ENCODE measurements around the gene ABCD3.
"Not testable (repeated sequence)": the region's sequence is repeated elsewhere in the genome, so short reads cannot be mapped to it uniquely, and the experiment has no call there.

Gene ABCD3

DNA sequence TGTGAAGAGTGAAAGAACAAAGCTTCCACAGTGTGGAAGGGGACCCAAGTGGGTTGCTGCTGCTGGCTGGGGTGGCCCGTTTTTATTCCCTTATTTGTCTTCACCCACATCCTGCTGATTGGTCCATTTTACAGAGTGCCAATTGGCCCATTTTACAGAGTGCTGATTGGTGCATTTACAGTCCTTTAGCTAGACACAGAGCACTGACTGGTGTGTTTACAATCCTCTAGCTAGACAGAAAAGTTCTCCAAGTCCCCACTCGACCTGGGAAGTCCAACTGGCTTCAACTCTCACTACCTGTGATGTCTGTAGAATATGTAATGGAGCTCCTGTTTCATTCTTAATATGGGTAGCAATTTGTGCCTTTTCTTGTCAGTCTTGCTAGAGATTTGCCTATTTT is 39.7 kb upstream of the ABCD3 start:
- H3K4me1 ChIP-seq (ENCODE audit: control insufficient read depth in 1 of 2, insufficient read depth in 2 of 2, low read length in 2 of 2); H3K79me2 ChIP-seq (ENCODE audit: control insufficient read depth, insufficient read depth, low read length, poor library complexity); H3K9ac ChIP-seq (ENCODE audit: low read length); H3K27me3 ChIP-seq (ENCODE audit: insufficient read depth, low read length); H3K14ac ChIP-seq (ENCODE audit: low read length); H2BK120ac ChIP-seq (ENCODE audit: insufficient read depth, low read length, poor library complexity); H3K23ac ChIP-seq (ENCODE audit: low read length); H3K4me2 ChIP-seq (ENCODE audit: low read length); H3K18ac ChIP-seq (ENCODE audit: low read length); H4K91ac ChIP-seq (ENCODE audit: low read depth, low read length); H4K12ac ChIP-seq (ENCODE audit: low read depth, low read length); H2AFZ ChIP-seq (ENCODE audit: insufficient read depth, low read length, poor library complexity); H2BK5ac ChIP-seq (ENCODE audit: low read depth, low read length, poor library complexity); H3K9me3 ChIP-seq (ENCODE audit: insufficient read depth, low read depth, low read length); H2BK12ac ChIP-seq (ENCODE audit: low read length); H3K4ac ChIP-seq (ENCODE audit: low read depth, low read length); H4K8ac ChIP-seq (ENCODE audit: low read depth, low read length); DNase-seq; H2AK5ac ChIP-seq (ENCODE audit: low read length); H3K79me1 ChIP-seq (ENCODE audit: low read length); H3K4me3 ChIP-seq (ENCODE audit: low read depth, low read length); H3K36me3 ChIP-seq (ENCODE audit: control insufficient read depth in 1 of 2, insufficient read depth in 2 of 2, low read length in 2 of 2); H3K27ac ChIP-seq (ENCODE audit: low read depth, low read length): not testable (repeated sequence)
- WGBS (ENCODE audit: extremely low coverage, insufficient coverage, insufficient read length), result no CpG with 5 or more reads among the region's 2 CpGs

DNA sequence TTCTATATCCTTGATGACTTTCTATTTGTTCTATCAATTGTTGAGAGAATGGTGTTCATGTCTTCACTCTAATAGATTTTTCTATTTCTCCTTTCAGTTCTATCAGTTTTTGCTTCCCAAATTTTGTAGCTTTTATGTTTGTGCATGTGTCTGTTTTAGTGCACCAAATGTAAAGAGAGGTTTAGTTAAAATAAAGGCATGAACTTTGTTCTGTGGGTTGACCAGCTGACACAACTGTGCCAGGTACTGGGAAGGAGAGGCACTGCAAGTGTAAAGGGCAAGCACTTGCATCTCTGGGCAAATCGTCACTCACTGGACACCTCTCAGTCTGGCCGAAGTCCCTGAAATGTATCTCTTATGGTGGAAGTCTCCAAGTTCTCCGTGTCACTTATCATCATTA is 38.6 kb upstream of the ABCD3 start:
- Histone ChIP-seq H3K9ac (ENCODE audit: low read length) (no peak overlapping the region), H3K9me3 (ENCODE audit: insufficient read depth, low read depth, low read length) (no peaks in the 10 kb centered on the region), H3K14ac (ENCODE audit: low read length) (no peak overlapping the region), H3K27ac (ENCODE audit: low read depth, low read length) (no peak overlapping the region), H3K36me3 (ENCODE audit: control insufficient read depth in 1 of 2, insufficient read depth in 2 of 2, low read length in 2 of 2) (no peaks in the 10 kb centered on the region), H4K12ac (ENCODE audit: low read depth, low read length) (no peak overlapping the region), H2BK12ac (ENCODE audit: low read length) (no peak overlapping the region), H3K27me3 (ENCODE audit: insufficient read depth, low read length) (no peaks in the 10 kb centered on the region), H3K4me1 (ENCODE audit: control insufficient read depth in 1 of 2, insufficient read depth in 2 of 2, low read length in 2 of 2) (peaks cover 0 to 6% of the 10 kb centered on the region in 2 experiments), H3K4ac (ENCODE audit: low read depth, low read length) (no peak overlapping the region), H3K4me2 (ENCODE audit: low read length) (no peak overlapping the region), H2AK5ac (ENCODE audit: low read length) (no peak overlapping the region), H3K23ac (ENCODE audit: low read length) (no peak overlapping the region), H4K91ac (ENCODE audit: low read depth, low read length) (no peak overlapping the region), H3K79me1 (ENCODE audit: low read length) (no peaks in the 10 kb centered on the region), H3K18ac (ENCODE audit: low read length) (no peak overlapping the region), H4K8ac (ENCODE audit: low read depth, low read length) (no peak overlapping the region), H3K4me3 (ENCODE audit: low read depth, low read length) (no peak overlapping the region), H2AFZ (ENCODE audit: insufficient read depth, low read length, poor library complexity) (no peak overlapping the region), H3K79me2 (ENCODE audit: control insufficient read depth, insufficient read depth, low read length, poor library complexity) (no peaks in the 10 kb centered on the region), H2BK5ac (ENCODE audit: low read depth, low read length, poor library complexity) (no peak overlapping the region), H2BK120ac (ENCODE audit: insufficient read depth, low read length, poor library complexity) (no peak overlapping the region)
- no CpG with 5 or more reads among the region's 3 CpGs for WGBS (ENCODE audit: extremely low coverage, insufficient coverage, insufficient read length)
- DNase-seq, result no peak

DNA sequence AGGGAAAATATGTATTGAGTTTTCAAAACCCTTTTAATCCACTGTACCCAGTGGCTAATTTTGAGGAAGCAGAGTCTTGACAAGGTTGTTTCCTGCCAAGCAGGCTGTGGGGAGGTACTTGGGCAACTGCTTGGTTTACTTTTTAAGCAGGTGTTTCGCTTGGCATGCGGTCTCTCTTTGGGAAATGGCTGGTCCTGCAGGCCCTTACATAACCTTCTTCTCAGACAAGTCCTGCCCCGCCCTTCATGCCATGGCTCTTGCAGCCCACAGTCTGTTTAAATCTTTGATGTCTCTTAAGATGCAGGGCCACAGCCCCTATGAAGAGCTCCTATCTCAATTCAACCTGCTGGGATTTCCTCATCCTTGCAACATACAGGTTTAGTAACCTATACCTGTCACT is 36.0 kb upstream of the ABCD3 start:
- H2BK5ac ChIP-seq (ENCODE audit: low read depth, low read length, poor library complexity), result no peak overlapping the region

DNA sequence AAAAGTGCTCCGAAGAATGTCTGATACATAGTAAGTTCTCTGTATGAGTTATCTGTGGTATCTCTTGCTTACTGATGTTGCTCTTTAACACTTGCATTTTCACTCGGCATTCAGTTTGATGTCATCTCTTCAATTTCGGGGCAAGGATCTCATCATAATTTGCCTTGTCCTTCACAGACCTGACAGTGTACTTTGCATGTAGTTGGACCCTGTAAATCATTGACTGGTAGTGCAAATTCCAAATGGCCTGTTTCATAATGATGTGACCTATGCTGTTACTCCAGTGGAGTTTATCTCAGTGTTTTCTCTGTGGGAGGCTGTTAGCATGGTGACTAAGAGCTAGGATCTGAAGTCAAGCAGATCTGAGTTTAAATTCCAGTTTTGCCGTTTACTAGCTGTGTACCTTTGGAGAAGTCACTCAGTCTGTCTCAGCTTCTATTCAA is 34.2 kb upstream of the ABCD3 start:
- no peak overlapping the region for H3K23ac ChIP-seq (ENCODE audit: low read length)
- no peak overlapping the region for H2AFZ ChIP-seq (ENCODE audit: insufficient read depth, low read length, poor library complexity)
- H3K4me1 ChIP-seq (ENCODE audit: control insufficient read depth in 1 of 2, insufficient read depth in 2 of 2, low read length in 2 of 2), result peaks cover 0 to 12% of the 10 kb centered on the region in 2 experiments
- no peak overlapping the region for H3K4ac ChIP-seq (ENCODE audit: low read depth, low read length)
- H3K79me1 ChIP-seq (ENCODE audit: low read length), result no peaks in the 10 kb centered on the region
- H3K9ac ChIP-seq (ENCODE audit: low read length), result no peak overlapping the region
- no peak overlapping the region for H4K91ac ChIP-seq (ENCODE audit: low read depth, low read length)
- H2BK120ac ChIP-seq (ENCODE audit: insufficient read depth, low read length, poor library complexity), result no peak overlapping the region
- no peaks in the 10 kb centered on the region for H3K9me3 ChIP-seq (ENCODE audit: insufficient read depth, low read depth, low read length)
- H2AK5ac ChIP-seq (ENCODE audit: low read length), result no peak overlapping the region
- WGBS (ENCODE audit: extremely low coverage, insufficient coverage, insufficient read length), result no CpG with 5 or more reads among the region's 4 CpGs
- H3K4me3 ChIP-seq (ENCODE audit: low read depth, low read length), result no peak overlapping the region
- H3K79me2 ChIP-seq (ENCODE audit: control insufficient read depth, insufficient read depth, low read length, poor library complexity), result no peaks in the 10 kb centered on the region
- H4K12ac ChIP-seq (ENCODE audit: low read depth, low read length), result no peak overlapping the region
- no peaks in the 10 kb centered on the region for H3K27me3 ChIP-seq (ENCODE audit: insufficient read depth, low read length)
- H3K27ac ChIP-seq (ENCODE audit: low read depth, low read length), result no peak overlapping the region
- H3K36me3 ChIP-seq (ENCODE audit: control insufficient read depth in 1 of 2, insufficient read depth in 2 of 2, low read length in 2 of 2), result no peaks in the 10 kb centered on the region
- no peak for DNase-seq
- H3K4me2 ChIP-seq (ENCODE audit: low read length), result no peak overlapping the region
- H3K18ac ChIP-seq (ENCODE audit: low read length), result no peak overlapping the region
- H2BK12ac ChIP-seq (ENCODE audit: low read length), result no peak overlapping the region
- no peak overlapping the region for H4K8ac ChIP-seq (ENCODE audit: low read depth, low read length)
- H2BK5ac ChIP-seq (ENCODE audit: low read depth, low read length, poor library complexity), result no peak overlapping the region
- H3K14ac ChIP-seq (ENCODE audit: low read length), result no peak overlapping the region

More for the DNA sequence above, 36.0 kb upstream of the ABCD3 start:
- Histone ChIP-seq H2BK12ac (ENCODE audit: low read length) (no peak overlapping the region), H3K79me1 (ENCODE audit: low read length) (no peaks in the 10 kb centered on the region), H3K9ac (ENCODE audit: low read length) (no peak overlapping the region), H3K79me2 (ENCODE audit: control insufficient read depth, insufficient read depth, low read length, poor library complexity) (no peaks in the 10 kb centered on the region), H2BK120ac (ENCODE audit: insufficient read depth, low read length, poor library complexity) (no peak overlapping the region), H4K12ac (ENCODE audit: low read depth, low read length) (no peak overlapping the region), H4K8ac (ENCODE audit: low read depth, low read length) (no peak overlapping the region), H3K14ac (ENCODE audit: low read length) (no peak overlapping the region), H4K91ac (ENCODE audit: low read depth, low read length) (no peak overlapping the region), H3K27me3 (ENCODE audit: insufficient read depth, low read length) (no peaks in the 10 kb centered on the region), H2AK5ac (ENCODE audit: low read length) (no peak overlapping the region), H3K18ac (ENCODE audit: low read length) (no peak overlapping the region), H3K36me3 (ENCODE audit: control insufficient read depth in 1 of 2, insufficient read depth in 2 of 2, low read length in 2 of 2) (no peaks in the 10 kb centered on the region), H2AFZ (ENCODE audit: insufficient read depth, low read length, poor library complexity) (no peak overlapping the region), H3K4me2 (ENCODE audit: low read length) (no peak overlapping the region), H3K23ac (ENCODE audit: low read length) (no peak overlapping the region), H3K27ac (ENCODE audit: low read depth, low read length) (no peak overlapping the region), H3K9me3 (ENCODE audit: insufficient read depth, low read depth, low read length) (no peaks in the 10 kb centered on the region), H3K4me1 (ENCODE audit: control insufficient read depth in 1 of 2, insufficient read depth in 2 of 2, low read length in 2 of 2) (peaks cover 0 to 12% of the 10 kb centered on the region in 2 experiments), H3K4me3 (ENCODE audit: low read depth, low read length) (no peak overlapping the region), H3K4ac (ENCODE audit: low read depth, low read length) (no peak overlapping the region)
- peak; percentile 27 to 71 for DNase-seq
- WGBS (ENCODE audit: extremely low coverage, insufficient coverage, insufficient read length), result no CpG with 5 or more reads among the region's 3 CpGs

Data from trophoblast cell (in vitro differentiated cells and primary cell).